GM13977 (cell line): Measurements from ENCODE around the gene BARX2.

ENCODE experiments used
- DNase-seq: peaks from one replicate; pipeline ENCODE4 v3.0.0; 2012; ENCODE audit warnings: low spot score
- in situ Hi-C: fragments of 300-500 bp; cut with MboI; formaldehyde crosslinking; loops from one replicate; pipeline ENCODE4 v1.12.0; 2022; ENCODE audit warnings: low sequenced_read_pairs, low pct_unique_long_range_greater_than_20kb, mixed read lengths, inconsistent platforms; ENCODE audit not compliant: unreplicated experiment
- TF ChIP-seq, protein P1 (sequence below): IDR thresholded peaks from 2 replicates; pipeline ENCODE4 v1.5.1; 2012; ENCODE audit warnings: mild to moderate bottlenecking, control low read depth; ENCODE audit not compliant: insufficient read depth; ENCODE audit errors: extremely low read depth, missing control alignments

Gene BARX2

DNA sequence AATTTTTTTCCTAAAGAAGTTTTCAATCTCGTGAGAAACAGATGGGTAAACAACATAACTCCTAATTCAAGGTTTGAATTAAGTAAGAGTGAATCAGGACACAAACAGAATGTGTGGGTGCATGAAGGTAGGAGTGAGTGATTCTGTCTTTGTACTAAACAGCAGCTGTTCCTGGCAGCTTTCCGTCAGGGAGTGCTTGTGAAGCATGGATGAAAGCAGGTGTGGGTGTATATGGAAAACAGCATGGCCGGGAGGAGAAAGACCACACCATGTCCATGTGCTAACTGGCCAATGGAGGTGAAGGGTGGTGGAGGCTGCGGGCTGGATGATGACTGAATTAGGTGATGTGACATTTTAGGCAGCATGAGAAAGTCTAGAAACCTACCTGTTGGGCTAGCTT, 49.6 kb downstream of the BARX2 start:
- TF ChIP-seq, protein P1, sequence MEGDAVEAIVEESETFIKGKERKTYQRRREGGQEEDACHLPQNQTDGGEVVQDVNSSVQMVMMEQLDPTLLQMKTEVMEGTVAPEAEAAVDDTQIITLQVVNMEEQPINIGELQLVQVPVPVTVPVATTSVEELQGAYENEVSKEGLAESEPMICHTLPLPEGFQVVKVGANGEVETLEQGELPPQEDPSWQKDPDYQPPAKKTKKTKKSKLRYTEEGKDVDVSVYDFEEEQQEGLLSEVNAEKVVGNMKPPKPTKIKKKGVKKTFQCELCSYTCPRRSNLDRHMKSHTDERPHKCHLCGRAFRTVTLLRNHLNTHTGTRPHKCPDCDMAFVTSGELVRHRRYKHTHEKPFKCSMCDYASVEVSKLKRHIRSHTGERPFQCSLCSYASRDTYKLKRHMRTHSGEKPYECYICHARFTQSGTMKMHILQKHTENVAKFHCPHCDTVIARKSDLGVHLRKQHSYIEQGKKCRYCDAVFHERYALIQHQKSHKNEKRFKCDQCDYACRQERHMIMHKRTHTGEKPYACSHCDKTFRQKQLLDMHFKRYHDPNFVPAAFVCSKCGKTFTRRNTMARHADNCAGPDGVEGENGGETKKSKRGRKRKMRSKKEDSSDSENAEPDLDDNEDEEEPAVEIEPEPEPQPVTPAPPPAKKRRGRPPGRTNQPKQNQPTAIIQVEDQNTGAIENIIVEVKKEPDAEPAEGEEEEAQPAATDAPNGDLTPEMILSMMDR, result no peak
- in situ Hi-C loops, result no loop called here
- DNase-seq, result no peak

DNA sequence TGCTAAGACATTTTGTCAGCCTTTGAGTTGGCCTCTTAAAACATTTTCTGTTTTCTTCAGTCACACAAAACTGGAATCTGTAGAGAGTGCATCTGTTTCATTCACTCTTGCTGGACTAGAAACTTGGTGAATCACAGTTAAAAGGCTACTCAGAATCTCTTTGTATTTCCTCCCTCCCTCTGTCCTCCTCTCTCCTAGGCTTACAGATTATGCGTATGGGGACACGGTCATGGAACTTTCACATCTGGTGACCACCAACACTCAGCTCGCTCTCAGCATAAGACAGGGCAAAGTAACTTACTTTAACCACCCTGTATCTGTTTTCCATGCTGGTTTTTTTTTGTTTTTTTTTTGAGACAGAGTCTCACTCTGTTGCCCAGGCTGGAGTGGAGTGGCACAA, 50.4 kb downstream of the BARX2 start:
- in situ Hi-C loops, result no loop called here
- TF ChIP-seq, protein P1, result no peak
- no peak for DNase-seq

- TF ChIP-seq, protein P1, result no peak
- in situ Hi-C loops, result no loop called here
- no peak for DNase-seq
Measured at GRCh38 chr11:129426776-129427175, 51.1 kb downstream of the BARX2 start.

DNA sequence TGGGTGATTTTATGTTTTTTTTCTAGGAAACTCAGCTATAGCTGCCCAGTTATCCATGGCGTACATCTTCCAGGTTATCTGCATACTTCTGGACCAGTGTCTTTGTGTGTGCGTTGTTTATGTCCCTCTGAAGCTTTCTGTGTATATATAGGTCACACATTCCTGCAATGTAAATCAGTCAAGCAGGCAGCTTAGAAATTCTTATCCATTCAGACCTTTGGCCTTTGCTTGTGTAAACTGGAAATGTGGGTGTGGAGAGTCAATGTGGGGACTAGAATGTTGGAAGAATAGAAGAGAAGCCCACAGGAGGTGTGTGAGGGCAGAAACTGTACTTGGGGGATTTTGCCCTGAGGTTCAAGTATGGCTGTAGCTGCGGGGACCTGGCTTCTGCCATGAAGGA, 51.7 kb downstream of the BARX2 start:
- in situ Hi-C loops, result no loop called here
- TF ChIP-seq, protein P1, result no peak
- no peak for DNase-seq

- DNase-seq, result no peak
- in situ Hi-C loops, result no loop called here
- TF ChIP-seq, protein P1, result no peak
Measured at GRCh38 chr11:129427816-129428406, 52.3 kb downstream of the BARX2 start.

GRCh38 chr11:129428557-129428956, 52.9 kb downstream of the BARX2 start:
- TF ChIP-seq, protein P1, result no peak
- in situ Hi-C loops, result no loop called here
- no peak for DNase-seq
